Measurements from ENCODE around the gene CLMN. TPM values are rescaled to one million over a fixed set of nuclear protein-coding genes. Genes with fewer than 3 reads are reported as not detected.

CLMN gene
- total and polyA plus RNA-seq, 2 experiments from 2014 or later: 3.2 to 5.7 TPM

- TF ChIP-seq, protein P1, sequence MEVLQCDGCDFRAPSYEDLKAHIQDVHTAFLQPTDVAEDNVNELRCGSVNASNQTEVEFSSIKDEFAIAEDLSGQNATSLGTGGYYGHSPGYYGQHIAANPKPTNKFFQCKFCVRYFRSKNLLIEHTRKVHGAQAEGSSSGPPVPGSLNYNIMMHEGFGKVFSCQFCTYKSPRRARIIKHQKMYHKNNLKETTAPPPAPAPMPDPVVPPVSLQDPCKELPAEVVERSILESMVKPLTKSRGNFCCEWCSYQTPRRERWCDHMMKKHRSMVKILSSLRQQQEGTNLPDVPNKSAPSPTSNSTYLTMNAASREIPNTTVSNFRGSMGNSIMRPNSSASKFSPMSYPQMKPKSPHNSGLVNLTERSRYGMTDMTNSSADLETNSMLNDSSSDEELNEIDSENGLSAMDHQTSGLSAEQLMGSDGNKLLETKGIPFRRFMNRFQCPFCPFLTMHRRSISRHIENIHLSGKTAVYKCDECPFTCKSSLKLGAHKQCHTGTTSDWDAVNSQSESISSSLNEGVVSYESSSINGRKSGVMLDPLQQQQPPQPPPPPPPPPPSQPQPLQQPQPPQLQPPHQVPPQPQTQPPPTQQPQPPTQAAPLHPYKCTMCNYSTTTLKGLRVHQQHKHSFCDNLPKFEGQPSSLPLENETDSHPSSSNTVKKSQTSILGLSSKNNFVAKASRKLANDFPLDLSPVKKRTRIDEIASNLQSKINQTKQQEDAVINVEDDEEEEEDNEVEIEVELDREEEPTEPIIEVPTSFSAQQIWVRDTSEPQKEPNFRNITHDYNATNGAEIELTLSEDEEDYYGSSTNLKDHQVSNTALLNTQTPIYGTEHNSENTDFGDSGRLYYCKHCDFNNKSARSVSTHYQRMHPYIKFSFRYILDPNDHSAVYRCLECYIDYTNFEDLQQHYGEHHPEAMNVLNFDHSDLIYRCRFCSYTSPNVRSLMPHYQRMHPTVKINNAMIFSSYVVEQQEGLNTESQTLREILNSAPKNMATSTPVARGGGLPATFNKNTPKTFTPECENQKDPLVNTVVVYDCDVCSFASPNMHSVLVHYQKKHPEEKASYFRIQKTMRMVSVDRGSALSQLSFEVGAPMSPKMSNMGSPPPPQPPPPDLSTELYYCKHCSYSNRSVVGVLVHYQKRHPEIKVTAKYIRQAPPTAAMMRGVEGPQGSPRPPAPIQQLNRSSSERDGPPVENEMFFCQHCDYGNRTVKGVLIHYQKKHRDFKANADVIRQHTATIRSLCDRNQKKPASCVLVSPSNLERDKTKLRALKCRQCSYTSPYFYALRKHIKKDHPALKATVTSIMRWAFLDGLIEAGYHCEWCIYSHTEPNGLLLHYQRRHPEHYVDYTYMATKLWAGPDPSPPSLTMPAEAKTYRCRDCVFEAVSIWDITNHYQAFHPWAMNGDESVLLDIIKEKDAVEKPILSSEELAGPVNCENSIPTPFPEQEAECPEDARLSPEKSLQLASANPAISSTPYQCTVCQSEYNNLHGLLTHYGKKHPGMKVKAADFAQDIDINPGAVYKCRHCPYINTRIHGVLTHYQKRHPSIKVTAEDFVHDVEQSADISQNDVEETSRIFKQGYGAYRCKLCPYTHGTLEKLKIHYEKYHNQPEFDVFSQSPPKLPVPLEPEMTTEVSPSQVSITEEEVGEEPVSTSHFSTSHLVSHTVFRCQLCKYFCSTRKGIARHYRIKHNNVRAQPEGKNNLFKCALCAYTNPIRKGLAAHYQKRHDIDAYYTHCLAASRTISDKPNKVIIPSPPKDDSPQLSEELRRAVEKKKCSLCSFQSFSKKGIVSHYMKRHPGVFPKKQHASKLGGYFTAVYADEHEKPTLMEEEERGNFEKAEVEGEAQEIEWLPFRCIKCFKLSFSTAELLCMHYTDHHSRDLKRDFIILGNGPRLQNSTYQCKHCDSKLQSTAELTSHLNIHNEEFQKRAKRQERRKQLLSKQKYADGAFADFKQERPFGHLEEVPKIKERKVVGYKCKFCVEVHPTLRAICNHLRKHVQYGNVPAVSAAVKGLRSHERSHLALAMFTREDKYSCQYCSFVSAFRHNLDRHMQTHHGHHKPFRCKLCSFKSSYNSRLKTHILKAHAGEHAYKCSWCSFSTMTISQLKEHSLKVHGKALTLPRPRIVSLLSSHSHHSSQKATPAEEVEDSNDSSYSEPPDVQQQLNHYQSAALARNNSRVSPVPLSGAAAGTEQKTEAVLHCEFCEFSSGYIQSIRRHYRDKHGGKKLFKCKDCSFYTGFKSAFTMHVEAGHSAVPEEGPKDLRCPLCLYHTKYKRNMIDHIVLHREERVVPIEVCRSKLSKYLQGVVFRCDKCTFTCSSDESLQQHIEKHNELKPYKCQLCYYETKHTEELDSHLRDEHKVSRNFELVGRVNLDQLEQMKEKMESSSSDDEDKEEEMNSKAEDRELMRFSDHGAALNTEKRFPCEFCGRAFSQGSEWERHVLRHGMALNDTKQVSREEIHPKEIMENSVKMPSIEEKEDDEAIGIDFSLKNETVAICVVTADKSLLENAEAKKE (CRISPR knock-in tag; IDR thresholded peaks at IDR 0.05): no peak
- no peak for TF ChIP-seq JUNB (IDR thresholded peaks at IDR 0.05; ENCODE audit: unreplicated experiment)
- no peak for TF ChIP-seq ZNF331 (CRISPR knock-in tag; IDR thresholded peaks at IDR 0.05; ENCODE audit: low read depth)
- no peak for TF ChIP-seq EZH2phosphoT487 (IDR thresholded peaks at IDR 0.05; ENCODE audit: unreplicated experiment)
These were observed 21.9 kb downstream of the CLMN start (continued) for GRCh38 chr14:95297832-95298231.

GRCh38 chr14:95296966-95297365, 22.7 kb downstream of the CLMN start:
- H3K4me1 ChIP-seq (ENCODE audit: insufficient read depth): no peaks in the 10 kb centered on the region
- no peaks in the 10 kb centered on the region for H4K20me1 ChIP-seq (replicated peaks; ENCODE audit: insufficient read depth)
- ATAC-seq: no peak
- no peak overlapping the region for H3K4me2 ChIP-seq
- no peaks in the 10 kb centered on the region for H3K27me3 ChIP-seq (ENCODE audit: insufficient read depth)
- Mint-ChIP-seq H3K36me3 (ENCODE audit: low read depth) (peaks cover 5% of the 10 kb centered on the region; the same call in 2 of the 3 replicates), H3K4me1 (peaks cover 21% of the 10 kb centered on the region), H3K27ac (no peak overlapping the region), H3K27me3 (ENCODE audit: insufficient read depth, low read depth, poor library complexity) (peaks cover 5% of the 10 kb centered on the region), H3K9me3 (peaks cover 8% of the 10 kb centered on the region; the same call in 2 of the 3 replicates), H3K4me3 (no peak overlapping the region)
- H3K27ac ChIP-seq (ENCODE audit: low read depth): no peak overlapping the region
- H3F3A ChIP-seq (replicated peaks; ENCODE audit: low read depth): no peaks in the 10 kb centered on the region
- no peaks in the 10 kb centered on the region for H3K36me3 ChIP-seq (ENCODE audit: insufficient read depth)
- no peak overlapping the region for H2AFZ ChIP-seq
- H3K9me2 ChIP-seq (ENCODE audit: insufficient read depth): no peaks in the 10 kb centered on the region
- H3K4me3 ChIP-seq: no peak overlapping the region
- no peak for DNase-seq (ENCODE audit: low spot score)
- no peaks in the 10 kb centered on the region for H3K79me2 ChIP-seq (replicated peaks; ENCODE audit: insufficient read depth)
- no peak for TF ChIP-seq EZH2 (IDR thresholded peaks at IDR 0.05; ENCODE audit: low read depth, unreplicated experiment)
- TF ChIP-seq, protein P1 (CRISPR knock-in tag; IDR thresholded peaks at IDR 0.05): no peak
- TF ChIP-seq ZNF331 (CRISPR knock-in tag; IDR thresholded peaks at IDR 0.05; ENCODE audit: low read depth): no peak
- TF ChIP-seq, protein P2, sequence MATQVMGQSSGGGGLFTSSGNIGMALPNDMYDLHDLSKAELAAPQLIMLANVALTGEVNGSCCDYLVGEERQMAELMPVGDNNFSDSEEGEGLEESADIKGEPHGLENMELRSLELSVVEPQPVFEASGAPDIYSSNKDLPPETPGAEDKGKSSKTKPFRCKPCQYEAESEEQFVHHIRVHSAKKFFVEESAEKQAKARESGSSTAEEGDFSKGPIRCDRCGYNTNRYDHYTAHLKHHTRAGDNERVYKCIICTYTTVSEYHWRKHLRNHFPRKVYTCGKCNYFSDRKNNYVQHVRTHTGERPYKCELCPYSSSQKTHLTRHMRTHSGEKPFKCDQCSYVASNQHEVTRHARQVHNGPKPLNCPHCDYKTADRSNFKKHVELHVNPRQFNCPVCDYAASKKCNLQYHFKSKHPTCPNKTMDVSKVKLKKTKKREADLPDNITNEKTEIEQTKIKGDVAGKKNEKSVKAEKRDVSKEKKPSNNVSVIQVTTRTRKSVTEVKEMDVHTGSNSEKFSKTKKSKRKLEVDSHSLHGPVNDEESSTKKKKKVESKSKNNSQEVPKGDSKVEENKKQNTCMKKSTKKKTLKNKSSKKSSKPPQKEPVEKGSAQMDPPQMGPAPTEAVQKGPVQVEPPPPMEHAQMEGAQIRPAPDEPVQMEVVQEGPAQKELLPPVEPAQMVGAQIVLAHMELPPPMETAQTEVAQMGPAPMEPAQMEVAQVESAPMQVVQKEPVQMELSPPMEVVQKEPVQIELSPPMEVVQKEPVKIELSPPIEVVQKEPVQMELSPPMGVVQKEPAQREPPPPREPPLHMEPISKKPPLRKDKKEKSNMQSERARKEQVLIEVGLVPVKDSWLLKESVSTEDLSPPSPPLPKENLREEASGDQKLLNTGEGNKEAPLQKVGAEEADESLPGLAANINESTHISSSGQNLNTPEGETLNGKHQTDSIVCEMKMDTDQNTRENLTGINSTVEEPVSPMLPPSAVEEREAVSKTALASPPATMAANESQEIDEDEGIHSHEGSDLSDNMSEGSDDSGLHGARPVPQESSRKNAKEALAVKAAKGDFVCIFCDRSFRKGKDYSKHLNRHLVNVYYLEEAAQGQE (IDR thresholded peaks at IDR 0.05; ENCODE audit: unreplicated experiment): no peak
